K562 (cell line): Measurements from ENCODE around the gene CACNA2D4. TPM values are rescaled to one million over a fixed set of nuclear protein-coding genes. Genes with fewer than 3 reads are reported as not detected.
A peak's percentile ranks its signal among the peaks of the same experiment; 100 is the strongest.

Experiments
- ATAC-seq: fragments of 200-7000 bp; cut with Tn5 transposase; 3 replicates; pipeline ENCODE4 v1.9.1; 2020; ENCODE audit warnings: moderate library complexity
- BruUV-seq: library from RNA; stranded (reverse); fragments of 400-500 nt; replicated peaks from 2 replicates; lab custom pipeline; 2021; lab: Mats Ljungman, UMichigan
- CTCF ChIA-PET: fragments of 300-600 bp; formaldehyde crosslinking; extraction: SDS; loops from one replicate; lab custom pipeline; 2021; ENCODE audit warnings: low intra/inter-chr PET ratio; lab: Yijun Ruan, JAX
- POLR2A ChIA-PET: fragments of 300-600, 350-650 bp; sonication (Branson Sonifier 250); formaldehyde crosslinking; extraction: SDS; loops from one replicate; lab custom pipeline; 2021; ENCODE audit warnings: antibody characterized with exemption, inconsistent platforms; lab: Yijun Ruan, JAX
- DNase-seq, 4 experiments: peaks; one replicate each; pipeline versions ENCODE4 v3.0.0 to v3.0.0-alpha.2; 2011 to 2018; ENCODE audit warnings: low spot score in 3 of 4, mixed read lengths in 3 of 4; ENCODE audit errors: extremely low read depth in 1 of 4
- FAIRE-seq: peaks from 2 replicates; lab custom pipeline; 2011; peaks lifted over from hg19 to GRCh38; lab: Jason Lieb, UNC
- H2AFZ ChIP-seq: 2 replicates; pipeline ENCODE4 v1.6.0; 2011; ENCODE audit warnings: low read depth, low read length, control low read depth, inconsistent platforms
- H3K27ac ChIP-seq: fragments of 200-600 bp; 3 replicates; pipeline ENCODE4 v1.8.0; 2011; ENCODE audit warnings: low read depth, mild to moderate bottlenecking, control low read depth, inconsistent platforms, low read length, moderate library complexity, mixed read lengths; ENCODE audit errors: extremely low read depth
- H3K27me3 ChIP-seq, 2 experiments: fragments of 300-600 bp in 1 of 2; 2 replicates in 1 of 2; 3 replicates in 1 of 2; pipeline versions ENCODE4 v1.6.0 to v1.8.0; 2011; ENCODE audit warnings: inconsistent platforms in 2 of 2, low read length in 2 of 2, mild to moderate bottlenecking in 1 of 2, mixed read lengths in 1 of 2, moderate library complexity in 1 of 2; ENCODE audit not compliant: control insufficient read depth in 2 of 2, insufficient read depth in 2 of 2
- H3K36me3 ChIP-seq: fragments of 300-600 bp; 3 replicates; pipeline ENCODE4 v1.8.0; 2011; ENCODE audit warnings: mild to moderate bottlenecking, low read length, inconsistent platforms; ENCODE audit not compliant: control insufficient read depth, insufficient read depth
- H3K4me1 ChIP-seq, 2 experiments: fragments of 200-600 bp in 1 of 2; replicated peaks in 1 of 2; 2 replicates in 1 of 2; 3 replicates in 1 of 2; pipeline versions ENCODE4 v1.5.1 to v1.8.0; 2011; ENCODE audit warnings: inconsistent platforms in 2 of 2, low read length in 2 of 2, mild to moderate bottlenecking in 1 of 2, mixed read lengths in 1 of 2, moderate library complexity in 1 of 2; ENCODE audit not compliant: control insufficient read depth in 2 of 2, insufficient read depth in 2 of 2
- H3K4me2 ChIP-seq: 2 replicates; pipeline ENCODE4 v1.6.1; 2011; ENCODE audit warnings: low read length, control low read depth, inconsistent platforms, mixed read lengths; ENCODE audit not compliant: insufficient read depth
- H3K4me3 ChIP-seq: fragments of 200-600 bp; sonication (generic), shearing (Covaris generic); 2 replicates; pipeline ENCODE4 v1.5.1; 2016; ENCODE audit warnings: control low read depth, inconsistent platforms
- H3K79me2 ChIP-seq: fragments of 200-600 bp; 3 replicates; pipeline ENCODE4 v1.8.0; 2011; ENCODE audit warnings: low read length, inconsistent platforms; ENCODE audit not compliant: control insufficient read depth, insufficient read depth
- H3K9ac ChIP-seq, 2 experiments: 2 replicates each; pipeline versions ENCODE4 v1.6.0 to v1.6.1; 2011; ENCODE audit warnings: low read depth in 2 of 2, low read length in 2 of 2, control low read depth in 1 of 2, inconsistent platforms in 1 of 2, mild to moderate bottlenecking in 1 of 2, mixed read lengths in 1 of 2; ENCODE audit not compliant: insufficient read depth in 1 of 2
- H3K9me1 ChIP-seq: one replicate; pipeline ENCODE4 v1.6.0; 2011; ENCODE audit warnings: inconsistent platforms, mild to moderate bottlenecking, low read length, moderate library complexity; ENCODE audit not compliant: control insufficient read depth, insufficient read depth
- H3K9me3 ChIP-seq: replicated peaks from 2 replicates; pipeline ENCODE4 v1.5.1; 2011; ENCODE audit warnings: low read depth, low read length, inconsistent platforms; ENCODE audit not compliant: control insufficient read depth, insufficient read depth
- H4K20me1 ChIP-seq: replicated peaks from 2 replicates; pipeline ENCODE4 v1.6.1; 2011; ENCODE audit warnings: low read length, inconsistent platforms, mixed read lengths; ENCODE audit not compliant: control insufficient read depth, insufficient read depth
- C11orf30 ChIP-seq: fragments of 450-650 bp; IDR thresholded peaks from 2 replicates; pipeline ENCODE4 v1.6.1; 2016; ENCODE audit warnings: low read depth, mild to moderate bottlenecking
- CBX8 ChIP-seq: fragments of 200-600 bp; sonication (generic); IDR thresholded peaks from 2 replicates; pipeline ENCODE4 v1.6.1; 2012; ENCODE audit warnings: borderline replicate concordance, mixed run types, low read depth, mild to moderate bottlenecking, moderate library complexity, mixed read lengths, low read length, control low read depth, inconsistent platforms; ENCODE audit not compliant: poor library complexity, severe bottlenecking; ENCODE audit errors: extremely low read depth
- CREB3L1 ChIP-seq: fragments of 450-650 bp; IDR thresholded peaks from 2 replicates; pipeline ENCODE4 v1.6.1; 2014; ENCODE audit warnings: low read depth, mild to moderate bottlenecking, moderate library complexity, borderline replicate concordance
- ELF4 ChIP-seq: fragments of 450-650 bp; formaldehyde crosslinking; IDR thresholded peaks from 2 replicates; pipeline ENCODE4 v1.4.0; 2022; ENCODE audit warnings: missing genetic modification characterization
- FIP1L1 ChIP-seq: fragments of 200-400 bp; formaldehyde crosslinking; IDR thresholded peaks from 2 replicates; pipeline ENCODE4 v1.6.1; 2018; ENCODE audit warnings: mild to moderate bottlenecking, low read depth, low read length; ENCODE audit not compliant: poor library complexity, severe bottlenecking
- MAFF ChIP-seq: IDR thresholded peaks from 2 replicates; pipeline ENCODE4 v1.6.1; 2012; ENCODE audit warnings: low read length, improper control_type of control experiment
- MAFG ChIP-seq: fragments of 450-650 bp; conservative IDR thresholded peaks from 2 replicates; pipeline ENCODE4 v1.6.1; 2016; ENCODE audit warnings: missing genetic modification characterization, missing compliant biosample characterization
- MAFK ChIP-seq: IDR thresholded peaks from 2 replicates; pipeline ENCODE4 v1.6.1; 2011; ENCODE audit warnings: low read length, improper control_type of control experiment
- NFE2L1 ChIP-seq: fragments of 450-650 bp; IDR thresholded peaks from 2 replicates; pipeline ENCODE4 v1.6.1; 2016; ENCODE audit warnings: missing genetic modification characterization, low read depth, mild to moderate bottlenecking, missing compliant biosample characterization, moderate library complexity, borderline replicate concordance
- PTBP1 ChIP-seq: fragments of 200-400 bp; formaldehyde crosslinking; IDR thresholded peaks from 2 replicates; pipeline ENCODE4 v1.6.1; 2017; ENCODE audit warnings: low read depth, low read length
- SIN3B ChIP-seq: fragments of 450-650 bp; IDR thresholded peaks from 2 replicates; pipeline ENCODE4 v1.6.1; 2017; ENCODE audit warnings: low read depth, mild to moderate bottlenecking, moderate library complexity
- SMARCB1 ChIP-seq: IDR thresholded peaks from 2 replicates; pipeline ENCODE4 v1.6.1; 2011; ENCODE audit warnings: improper control_type of control experiment, low read depth; ENCODE audit not compliant: insufficient read length
- SRSF1 ChIP-seq: fragments of 200-400 bp; formaldehyde crosslinking; IDR thresholded peaks from 2 replicates; pipeline ENCODE4 v1.6.1; 2017; ENCODE audit warnings: mild to moderate bottlenecking, low read depth, low read length, moderate library complexity
- ZNF316 ChIP-seq: fragments of 450-650 bp; IDR thresholded peaks from 2 replicates; pipeline ENCODE4 v1.6.1; 2016
- ZNF436 ChIP-seq: fragments of 250-450, 450-650 bp; sonication (Bioruptor Pico); formaldehyde crosslinking; IDR thresholded peaks from 2 replicates; pipeline ENCODE4 v1.7.0; 2020; ENCODE audit warnings: mild to moderate bottlenecking
- ZNF778 ChIP-seq: fragments of 450-650 bp; formaldehyde crosslinking; IDR thresholded peaks from 2 replicates; pipeline ENCODE4 v1.4.0; 2020; ENCODE audit warnings: mild to moderate bottlenecking, moderate library complexity
- ZZZ3 ChIP-seq: fragments of 450-650 bp; IDR thresholded peaks from 2 replicates; pipeline ENCODE4 v1.6.1; 2016; ENCODE audit warnings: antibody characterized with exemption, mild to moderate bottlenecking, moderate library complexity
- WGBS: fragments of 100-300 bp; shearing (Covaris generic); methylation state at CpG from one replicate; pipeline ENCODE4 v1.1.6; 2016; ENCODE audit warnings: low coverage, mixed read lengths; ENCODE audit not compliant: insufficient coverage; ENCODE audit errors: missing lambda C conversion rate; 5-methylcytosine and 5-hydroxymethylcytosine counted together
- in situ Hi-C: fragments of 300-500 bp; cut with MboI; formaldehyde crosslinking; loops from 4 replicates; pipeline ENCODE4 v1.15.0; 2018; ENCODE audit warnings: inconsistent platforms, mixed read lengths
- intact Hi-C: fragments of 100-400 bp; cut with micrococcal nuclease; formaldehyde crosslinking; loops from 2 replicates; pipeline ENCODE4 v1.14.2; 2022
- polyA plus RNA-seq, 8 experiments: library from polyadenylated mRNA; depleted of rRNA in 4 of 8; stranded (reverse) in 5 of 8; unstranded in 3 of 8; fragments of >200 nt; fragmentation: Nextera tagmentation in 2 of 8; fragmentation: Illumina TruSeq in 1 of 8; extraction: Ambion mirVana in 2 of 8; extraction: Trizol in 1 of 8; gene quantifications; 2 replicates each; pipeline versions ENCODE4 v1.2.1 to v1.2.3, GENCODE V29; 2011 to 2014; ENCODE audit warnings: inconsistent platforms in 1 of 8, missing spikeins in 1 of 8
- total RNA-seq, 7 experiments: library from RNA; depleted of rRNA in 6 of 7; stranded (reverse); fragments of >200 nt in 6 of 7; fragmentation: Illumina TruSeq in 2 of 7; extraction: Trizol in 2 of 7; gene quantifications; 2 replicates each; pipeline versions ENCODE4 v1.2.1 to v1.2.3, GENCODE V29; 2011 to 2021; ENCODE audit warnings: low replicate concordance in 1 of 7

Gene CACNA2D4
- total and polyA plus RNA-seq, 9 of the 15 experiments (the other 6 are each of a cell fraction or from before 2014, with no cell fraction given) = 0.04 to 0.69 (median 0.40) TPM; not detected in 3

DNA sequence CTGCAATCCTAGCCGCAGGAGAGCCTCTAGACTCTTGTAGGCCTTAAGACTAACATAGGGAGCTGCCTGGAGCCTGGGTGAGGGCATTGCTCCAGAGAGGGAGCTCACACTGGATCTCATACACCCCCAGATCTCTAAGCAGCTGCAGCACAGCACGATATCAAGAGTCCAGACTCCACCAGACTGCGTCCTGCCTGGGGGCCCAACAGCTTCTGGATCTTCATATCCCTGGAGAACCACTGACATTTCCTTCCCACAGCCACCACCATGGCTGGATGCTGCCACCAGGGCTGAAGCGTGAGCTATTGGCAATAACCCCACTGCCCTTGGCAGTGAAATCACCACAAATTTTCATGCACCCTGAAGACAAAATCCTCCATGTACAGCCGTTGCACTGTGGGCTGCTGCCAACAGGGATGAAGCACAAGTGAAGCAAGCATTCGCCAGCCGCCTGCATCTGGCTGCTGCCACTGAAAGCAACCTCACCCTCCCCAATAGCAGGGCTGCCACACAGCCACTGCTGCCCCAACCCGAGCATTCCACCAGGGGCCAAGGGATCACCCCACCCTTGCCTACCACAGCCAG, 28.2 kb downstream of the CACNA2D4 start (continued):
- TF ChIP-seq ZNF778 (no peak), FIP1L1 (no peak), SRSF1 (no peak), ELF4 (no peak), ZZZ3 (no peak)
- TF ChIP-seq, all 486 proteins: peak for 0

DNA sequence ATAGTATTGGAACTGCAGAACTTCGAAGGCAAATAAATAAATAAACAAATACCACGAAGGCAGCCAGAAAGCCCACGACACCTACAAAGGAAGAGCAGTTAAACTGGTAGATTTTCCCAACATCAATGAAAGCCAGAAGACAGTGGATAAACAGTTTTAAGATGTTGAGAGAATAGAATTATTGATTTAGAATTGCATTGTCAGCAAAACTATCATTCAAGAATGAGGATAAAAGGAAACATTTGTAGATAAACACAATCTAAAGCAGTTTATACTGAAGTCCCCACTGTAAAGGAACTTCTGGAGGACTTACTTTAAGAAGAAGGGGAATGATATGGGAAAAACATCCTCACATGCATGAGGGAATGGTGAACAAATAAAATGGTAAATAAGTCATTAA, 29.5 kb downstream of the CACNA2D4 start:
- peaks cover 0 to 7% of the 10 kb centered on the region in 2 experiments; a peak in 2 of 5 replicates for H3K4me1 ChIP-seq
- ChIA-PET POLR2A (no interaction called here), CTCF (no interaction called here)
- H3K27ac ChIP-seq = no peak overlapping the region
- no peak overlapping the region for H2AFZ ChIP-seq
- TF ChIP-seq ZNF316 (peak; percentile 90), NFE2L1 (tag) (no peak), C11orf30 (peak; percentile 76), PTBP1 (no peak), SMARCB1 (no peak), MAFG (peak; percentile 84), CREB3L1 (no peak), SIN3B (no peak), ZNF436 (no peak), CBX8 (no peak), MAFF (peak; percentile 91), MAFK (peak; percentile 95)
- BruUV-seq = no TSS peak
- DNase-seq (no peak), ATAC-seq (no peak), FAIRE-seq (no peak)
- no peaks in the 10 kb centered on the region for H3K36me3 ChIP-seq
- 6% methylated on average over 3 of the region's 3 CpGs for WGBS
- H3K4me2 ChIP-seq = no peak overlapping the region
- peaks cover 0 to 26% of the 10 kb centered on the region in 2 experiments; a peak in 3 of 5 replicates for H3K27me3 ChIP-seq
- in situ Hi-C loops (no loop called here), intact Hi-C loops (no loop called here)
- no peaks in the 10 kb centered on the region for H3K9me3 ChIP-seq
- H4K20me1 ChIP-seq = no peaks in the 10 kb centered on the region
- H3K9ac ChIP-seq = no peak overlapping the region
- H3K4me3 ChIP-seq = no peak overlapping the region
- no peaks in the 10 kb centered on the region for H3K9me1 ChIP-seq
- no peaks in the 10 kb centered on the region for H3K79me2 ChIP-seq
